H9 (cell line): Measurements from ENCODE around the gene ADAT3. TPM values are rescaled to one million over a fixed set of nuclear protein-coding genes. Genes with fewer than 3 reads are reported as not detected.

Experiments
- DNase-seq: peaks from one replicate; pipeline ENCODE4 v3.0.0-alpha.2; 2017
- H2AFZ ChIP-seq: one replicate; pipeline ENCODE4 v1.6.1; 2013; ENCODE audit warnings: mild to moderate bottlenecking, low read length, control low read depth, moderate library complexity
- H2AK5ac ChIP-seq: 2 replicates; pipeline ENCODE4 v1.6.1; 2013; ENCODE audit warnings: low read length, control low read depth, mixed read lengths; ENCODE audit not compliant: insufficient read length
- H2BK120ac ChIP-seq: one replicate; pipeline ENCODE4 v1.6.1; 2013; ENCODE audit warnings: low read depth, mild to moderate bottlenecking, low read length, control low read depth, inconsistent platforms; ENCODE audit not compliant: poor library complexity, severe bottlenecking
- H2BK12ac ChIP-seq: 2 replicates; pipeline ENCODE4 v1.6.1; 2013; ENCODE audit warnings: low read length, control low read depth, mixed read lengths, low read depth; ENCODE audit not compliant: insufficient read length
- H2BK15ac ChIP-seq: 2 replicates; pipeline ENCODE4 v1.6.1; 2013; ENCODE audit warnings: low read depth, low read length, control low read depth
- H2BK20ac ChIP-seq: one replicate; pipeline ENCODE4 v1.6.1; 2013; ENCODE audit warnings: low read depth, mild to moderate bottlenecking, low read length, control low read depth, inconsistent platforms; ENCODE audit not compliant: poor library complexity, severe bottlenecking
- H2BK5ac ChIP-seq: 2 replicates; pipeline ENCODE4 v1.6.1; 2013; ENCODE audit warnings: low read length, control low read depth, mixed read lengths; ENCODE audit not compliant: insufficient read length
- H3K14ac ChIP-seq: 2 replicates; pipeline ENCODE4 v1.6.1; 2013; ENCODE audit warnings: low read length, control low read depth; ENCODE audit not compliant: insufficient read depth
- H3K18ac ChIP-seq: 2 replicates; pipeline ENCODE4 v1.6.1; 2013; ENCODE audit warnings: low read depth, mild to moderate bottlenecking, mixed read lengths, low read length, control low read depth; ENCODE audit not compliant: insufficient read length
- H3K23ac ChIP-seq: 2 replicates; pipeline ENCODE4 v1.6.1; 2013; ENCODE audit warnings: low read length, control low read depth, mixed read lengths, low read depth; ENCODE audit not compliant: insufficient read length
- H3K23me2 ChIP-seq: 2 replicates; pipeline ENCODE4 v1.6.1; 2013; ENCODE audit warnings: low read depth, mild to moderate bottlenecking, mixed read lengths, low read length, control low read depth; ENCODE audit not compliant: insufficient read length, poor library complexity, severe bottlenecking
- H3K27ac ChIP-seq: 2 replicates; pipeline ENCODE4 v1.5.1; 2013; ENCODE audit warnings: low read length, control low read depth, mixed read lengths, low read depth; ENCODE audit not compliant: insufficient read length
- H3K27me3 ChIP-seq: 2 replicates; pipeline ENCODE4 v1.6.1; 2013; ENCODE audit warnings: low read length, control low read depth, inconsistent platforms; ENCODE audit not compliant: insufficient read depth
- H3K4ac ChIP-seq: 2 replicates; pipeline ENCODE4 v1.6.1; 2013; ENCODE audit warnings: low read depth, mild to moderate bottlenecking, control low read depth, inconsistent platforms, low read length, moderate library complexity
- H3K4me1 ChIP-seq: 2 replicates; pipeline ENCODE4 v1.6.1; 2013; ENCODE audit warnings: low read length, control low read depth, inconsistent platforms; ENCODE audit not compliant: insufficient read depth
- H3K4me2 ChIP-seq: 2 replicates; pipeline ENCODE4 v1.6.1; 2013; ENCODE audit warnings: low read length, control low read depth, mixed read lengths; ENCODE audit not compliant: insufficient read length, insufficient read depth
- H3K56ac ChIP-seq: 2 replicates; pipeline ENCODE4 v1.6.1; 2013; ENCODE audit warnings: low read depth, mild to moderate bottlenecking, mixed read lengths, low read length, control low read depth; ENCODE audit not compliant: insufficient read length
- H3K79me1 ChIP-seq: 2 replicates; pipeline ENCODE4 v1.6.1; 2013; ENCODE audit warnings: low read depth, mild to moderate bottlenecking, moderate library complexity, low read length, control low read depth, inconsistent platforms; ENCODE audit not compliant: insufficient read depth, poor library complexity, severe bottlenecking
- H3K79me2 ChIP-seq: 2 replicates; pipeline ENCODE4 v1.6.1; 2013; ENCODE audit warnings: low read length, control low read depth, inconsistent platforms; ENCODE audit not compliant: insufficient read depth
- H3K9ac ChIP-seq: 2 replicates; pipeline ENCODE4 v1.6.1; 2013; ENCODE audit warnings: low read length, control low read depth, mixed read lengths; ENCODE audit not compliant: insufficient read length; ENCODE audit errors: extremely low read depth
- H3K9me3 ChIP-seq: one replicate; pipeline ENCODE4 v1.6.1; 2013; ENCODE audit warnings: low read depth, low read length, inconsistent platforms; ENCODE audit not compliant: control insufficient read depth
- H3T11ph ChIP-seq: one replicate; pipeline ENCODE4 v1.6.1; 2013; ENCODE audit warnings: mild to moderate bottlenecking, low read length, control low read depth, inconsistent platforms
- H4K20me1 ChIP-seq: one replicate; pipeline ENCODE4 v1.6.1; 2013; ENCODE audit not compliant: control insufficient read depth, insufficient read length, insufficient read depth
- H4K5ac ChIP-seq: 2 replicates; pipeline ENCODE4 v1.6.1; 2013; ENCODE audit warnings: low read depth, mild to moderate bottlenecking, mixed read lengths, low read length, control low read depth; ENCODE audit not compliant: insufficient read length
- H4K8ac ChIP-seq: replicated peaks from 2 replicates; pipeline ENCODE4 v1.6.1; 2013; ENCODE audit warnings: low read length, control low read depth, mixed read lengths, low read depth; ENCODE audit not compliant: insufficient read length
- H4K91ac ChIP-seq: 2 replicates; pipeline ENCODE4 v1.6.1; 2013; ENCODE audit warnings: low read depth, mild to moderate bottlenecking, moderate library complexity, mixed read lengths, low read length, control low read depth; ENCODE audit not compliant: insufficient read length
- H3K27ac Mint-ChIP-seq, 3 experiments: 2 replicates in 2 of 3; 3 replicates in 1 of 3; pipeline ENCODE4 v1.8.0; 2020 to 2021; ENCODE audit warnings: mixed read lengths in 3 of 3, mild to moderate bottlenecking in 1 of 3, moderate library complexity in 1 of 3
- H3K27me3 Mint-ChIP-seq: 2 replicates; pipeline ENCODE4 v1.8.0; 2021; ENCODE audit warnings: low read depth, mild to moderate bottlenecking, moderate library complexity, mixed read lengths
- H3K36me3 Mint-ChIP-seq, 3 experiments: 2 replicates in 2 of 3; 3 replicates in 1 of 3; pipeline ENCODE4 v1.8.0; 2020 to 2021; ENCODE audit warnings: low read depth in 3 of 3, mixed read lengths in 3 of 3; ENCODE audit not compliant: insufficient read depth in 1 of 3
- H3K4me1 Mint-ChIP-seq, 2 experiments: 2 replicates each; pipeline ENCODE4 v1.8.0; 2020; ENCODE audit warnings: mixed read lengths in 2 of 2
- H3K4me3 Mint-ChIP-seq, 2 experiments: 2 replicates in 1 of 2; 3 replicates in 1 of 2; pipeline ENCODE4 v1.8.0; 2020 to 2021; ENCODE audit warnings: mild to moderate bottlenecking in 2 of 2, mixed read lengths in 2 of 2, moderate library complexity in 1 of 2
- H3K9me3 Mint-ChIP-seq, 2 experiments: 2 replicates in 1 of 2; 3 replicates in 1 of 2; pipeline ENCODE4 v1.8.0; 2020; ENCODE audit warnings: mild to moderate bottlenecking in 2 of 2, mixed read lengths in 2 of 2, moderate library complexity in 1 of 2
- WGBS: extraction: QIAGEN DNeasy Blood & Tissue Kit; methylation state at CpG from one replicate; pipeline ENCODE4 v1.1.7; 2013; ENCODE audit warnings: missing lambda C conversion rate, low lambda C conversion rate, mixed read lengths; ENCODE audit not compliant: insufficient read length; ENCODE audit errors: extremely low coverage; 5-methylcytosine and 5-hydroxymethylcytosine counted together
- total RNA-seq: library from RNA; stranded (reverse); gene quantifications from 2 replicates; pipeline ENCODE4 v1.2.1, GENCODE V29; 2021
- TF ChIP-seq, protein P1 (sequence below): fragments of 200-600 bp; sonication (generic); conservative IDR thresholded peaks from 3 replicates; pipeline ENCODE4 v1.8.0; 2021; ENCODE audit warnings: antibody characterized with exemption, mild to moderate bottlenecking

ADAT3 gene
- total RNA-seq, 1 experiment from 2014 or later: 12.2 TPM

DNA sequence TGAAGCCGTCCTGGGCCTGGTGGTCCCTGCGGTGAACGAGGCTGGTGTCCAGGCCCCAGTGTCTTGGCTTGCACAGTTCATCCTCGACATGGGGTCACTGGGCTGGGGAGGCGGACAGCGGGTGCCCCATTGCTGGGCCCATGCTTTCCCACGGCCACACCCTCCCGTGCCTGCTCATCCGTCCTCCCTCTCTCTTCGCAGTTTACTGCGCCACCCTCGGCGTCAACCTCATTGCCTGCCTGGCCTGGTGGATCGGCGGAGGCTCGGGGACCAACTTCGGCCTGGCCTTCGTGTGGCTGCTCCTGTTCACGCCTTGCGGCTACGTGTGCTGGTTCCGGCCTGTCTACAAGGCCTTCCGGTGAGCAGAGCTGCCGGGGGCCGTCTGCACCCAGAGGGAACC, 12.7 kb downstream of the ADAT3 start:
- no peak overlapping the region for H2BK120ac ChIP-seq
- WGBS: no CpG with 5 or more reads among the region's 25 CpGs
- no peak overlapping the region for H3K14ac ChIP-seq
- no peak overlapping the region for H3K27ac ChIP-seq
- no peak overlapping the region for H3K23ac ChIP-seq
- no peaks in the 10 kb centered on the region for H3K9me3 ChIP-seq
- H4K20me1 ChIP-seq: no peaks in the 10 kb centered on the region
- Mint-ChIP-seq H3K4me1 (no peaks in the 10 kb centered on the region), H3K27me3 (no peaks in the 10 kb centered on the region), H3K4me3 (no peak overlapping the region), H3K27ac (no peak overlapping the region), H3K9me3 (no peaks in the 10 kb centered on the region), H3K36me3 (peaks cover 10 to 70% (median 54%) of the 10 kb centered on the region in 3 experiments)
- H3K27me3 ChIP-seq: no peaks in the 10 kb centered on the region
- no peak overlapping the region for H3K18ac ChIP-seq
- H3T11ph ChIP-seq: no peak overlapping the region
- no peaks in the 10 kb centered on the region; the same call in 1 of the 2 replicates for H3K79me2 ChIP-seq
- no peaks in the 10 kb centered on the region for H3K79me1 ChIP-seq
- H2BK15ac ChIP-seq: no peak overlapping the region
- no peak overlapping the region for H2BK5ac ChIP-seq
- no peak overlapping the region for H4K5ac ChIP-seq
- H3K4me1 ChIP-seq: no peaks in the 10 kb centered on the region
- no peak overlapping the region for H3K9ac ChIP-seq
- H2AK5ac ChIP-seq: no peak overlapping the region
- no peak for DNase-seq
- TF ChIP-seq, protein P1, sequence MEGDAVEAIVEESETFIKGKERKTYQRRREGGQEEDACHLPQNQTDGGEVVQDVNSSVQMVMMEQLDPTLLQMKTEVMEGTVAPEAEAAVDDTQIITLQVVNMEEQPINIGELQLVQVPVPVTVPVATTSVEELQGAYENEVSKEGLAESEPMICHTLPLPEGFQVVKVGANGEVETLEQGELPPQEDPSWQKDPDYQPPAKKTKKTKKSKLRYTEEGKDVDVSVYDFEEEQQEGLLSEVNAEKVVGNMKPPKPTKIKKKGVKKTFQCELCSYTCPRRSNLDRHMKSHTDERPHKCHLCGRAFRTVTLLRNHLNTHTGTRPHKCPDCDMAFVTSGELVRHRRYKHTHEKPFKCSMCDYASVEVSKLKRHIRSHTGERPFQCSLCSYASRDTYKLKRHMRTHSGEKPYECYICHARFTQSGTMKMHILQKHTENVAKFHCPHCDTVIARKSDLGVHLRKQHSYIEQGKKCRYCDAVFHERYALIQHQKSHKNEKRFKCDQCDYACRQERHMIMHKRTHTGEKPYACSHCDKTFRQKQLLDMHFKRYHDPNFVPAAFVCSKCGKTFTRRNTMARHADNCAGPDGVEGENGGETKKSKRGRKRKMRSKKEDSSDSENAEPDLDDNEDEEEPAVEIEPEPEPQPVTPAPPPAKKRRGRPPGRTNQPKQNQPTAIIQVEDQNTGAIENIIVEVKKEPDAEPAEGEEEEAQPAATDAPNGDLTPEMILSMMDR: no peak
- H4K91ac ChIP-seq: no peak overlapping the region
- H3K4me2 ChIP-seq: no peak overlapping the region
- H2AFZ ChIP-seq: no peak overlapping the region
- H2BK12ac ChIP-seq: no peak overlapping the region
- no peak overlapping the region for H4K8ac ChIP-seq
- H2BK20ac ChIP-seq: no peak overlapping the region
- H3K56ac ChIP-seq: no peak overlapping the region
- no peaks in the 10 kb centered on the region for H3K23me2 ChIP-seq
- no peak overlapping the region for H3K4ac ChIP-seq
